DND-41 (cell line): Measurements from ENCODE around the gene HES2.

ENCODE experiments used
- ATAC-seq: fragments of 200-7000 bp; cut with Tn5 transposase; 3 replicates; pipeline ENCODE4 v1.9.1; 2021; ENCODE audit warnings: low read depth; ENCODE audit not compliant: insufficient read depth
- DNase-seq: peaks from one replicate; pipeline ENCODE4 v3.0.0-alpha.2; 2020
- H2AFZ ChIP-seq: 2 replicates; pipeline ENCODE4 v1.6.0; 2012; ENCODE audit warnings: low read depth, low read length
- H3K27ac ChIP-seq: 2 replicates; pipeline ENCODE4 v1.5.1; 2012; ENCODE audit warnings: low read length, inconsistent platforms
- H3K27me3 ChIP-seq: fragments of 200-600 bp; sonication (generic); 2 replicates; pipeline ENCODE4 v1.6.0; 2012; ENCODE audit warnings: low read length, mild to moderate bottlenecking, inconsistent platforms; ENCODE audit not compliant: insufficient read depth, poor library complexity
- H3K36me3 ChIP-seq: 2 replicates; pipeline ENCODE4 v1.5.1; 2012; ENCODE audit warnings: low read length, inconsistent platforms; ENCODE audit not compliant: insufficient read depth
- H3K4me1 ChIP-seq: 2 replicates; pipeline ENCODE4 v1.5.1; 2012; ENCODE audit warnings: mild to moderate bottlenecking, low read length; ENCODE audit not compliant: insufficient read depth
- H3K4me2 ChIP-seq: 2 replicates; pipeline ENCODE4 v1.6.0; 2012; ENCODE audit warnings: mild to moderate bottlenecking, moderate library complexity, low read length, inconsistent platforms; ENCODE audit not compliant: insufficient read depth
- H3K4me3 ChIP-seq, 2 experiments: fragments of 200-600 bp in 1 of 2; shearing (Covaris generic) in 1 of 2; 2 replicates each; pipeline ENCODE4 v1.5.1; 2012 to 2016; ENCODE audit warnings: inconsistent platforms in 2 of 2, low read length in 2 of 2, mild to moderate bottlenecking in 2 of 2, low read depth in 1 of 2, moderate library complexity in 1 of 2
- H3K79me2 ChIP-seq: 2 replicates; pipeline ENCODE4 v1.6.0; 2012; ENCODE audit warnings: low read length, inconsistent platforms; ENCODE audit not compliant: insufficient read depth
- H3K9ac ChIP-seq: 2 replicates; pipeline ENCODE4 v1.6.0; 2012; ENCODE audit warnings: low read depth, mild to moderate bottlenecking, inconsistent platforms, low read length, moderate library complexity
- H3K9me3 ChIP-seq: 2 replicates; pipeline ENCODE4 v1.5.1; 2012; ENCODE audit warnings: low read length, moderate library complexity, mild to moderate bottlenecking, inconsistent platforms; ENCODE audit not compliant: insufficient read depth, severe bottlenecking
- H4K20me1 ChIP-seq: 2 replicates; pipeline ENCODE4 v1.6.0; 2012; ENCODE audit warnings: low read length; ENCODE audit not compliant: insufficient read depth
- CTCF ChIP-seq: IDR thresholded peaks from 2 replicates; pipeline ENCODE4 v1.5.1; 2012; ENCODE audit warnings: borderline replicate concordance, low read length, moderate library complexity, mild to moderate bottlenecking; ENCODE audit not compliant: poor library complexity, severe bottlenecking; ENCODE audit errors: extremely low read depth
- EZH2 ChIP-seq: IDR thresholded peaks from 3 replicates; pipeline ENCODE4 v1.6.1; 2012; ENCODE audit warnings: borderline replicate concordance, low read depth, mild to moderate bottlenecking, moderate library complexity, low read length, inconsistent platforms; ENCODE audit not compliant: severe bottlenecking

The HES2 gene

GRCh38 chr1:6389971-6390370 is 29.7 kb downstream of the HES2 start:
- Histone ChIP-seq H3K27me3 (no peaks in the 10 kb centered on the region), H3K36me3 (peaks cover 22% of the 10 kb centered on the region), H3K27ac (peak overlapping the region; percentile 31; the same call in 1 of the 2 replicates), H3K4me3 (no peak overlapping the region), H3K79me2 (peaks cover 85% of the 10 kb centered on the region), H3K4me1 (peaks cover 41% of the 10 kb centered on the region), H2AFZ (no peak overlapping the region), H3K9ac (no peak overlapping the region), H3K9me3 (no peaks in the 10 kb centered on the region), H3K4me2 (peak overlapping the region; percentile 96; the same call in 1 of the 2 replicates), H4K20me1 (peaks cover 62% of the 10 kb centered on the region)
- DNase-seq (no peak), ATAC-seq (no peak)
- TF ChIP-seq EZH2: no peak
- TF ChIP-seq CTCF: no peak

GRCh38 chr1:6386371-6386949 is 33.3 kb downstream of the HES2 start:
- no peaks in the 10 kb centered on the region for H3K9me3 ChIP-seq
- peaks cover 22% of the 10 kb centered on the region for H3K36me3 ChIP-seq
- H2AFZ ChIP-seq: no peak overlapping the region
- H3K4me1 ChIP-seq: peaks cover 18% of the 10 kb centered on the region
- DNase-seq (no peak), ATAC-seq (no peak)
- no peak overlapping the region for H3K27ac ChIP-seq
- no peak for TF ChIP-seq EZH2
- TF ChIP-seq CTCF: no peak
- no peak overlapping the region for H3K4me3 ChIP-seq
- no peak overlapping the region for H3K4me2 ChIP-seq
- H3K79me2 ChIP-seq: peaks cover 92% of the 10 kb centered on the region
- H3K27me3 ChIP-seq: no peaks in the 10 kb centered on the region
- no peak overlapping the region for H3K9ac ChIP-seq
- peaks cover 58% of the 10 kb centered on the region for H4K20me1 ChIP-seq

- Histone ChIP-seq H2AFZ (no peak overlapping the region), H3K79me2 (peaks cover 92% of the 10 kb centered on the region), H3K27me3 (no peaks in the 10 kb centered on the region), H4K20me1 (peaks cover 53% of the 10 kb centered on the region), H3K4me3 (no peak overlapping the region), H3K36me3 (peaks cover 22% of the 10 kb centered on the region), H3K27ac (no peak overlapping the region), H3K4me2 (no peak overlapping the region), H3K9ac (no peak overlapping the region), H3K9me3 (no peaks in the 10 kb centered on the region), H3K4me1 (peaks cover 10% of the 10 kb centered on the region)
- TF ChIP-seq CTCF (no peak), EZH2 (no peak)
- DNase-seq: no peak
- no peak for ATAC-seq
These were observed 34.1 kb downstream of the HES2 start for GRCh38 chr1:6385488-6386191.
